ELR (cell line): ENCODE data around the gene ADAMTSL4.
"Not testable (repeated sequence)": the region's sequence is repeated elsewhere in the genome, so short reads cannot be mapped to it uniquely, and the experiment has no call there.

Source experiments
- DNase-seq: peaks from one replicate; pipeline ENCODE4 v3.0.0-alpha.2; 2015; ENCODE audit warnings: low read depth

ADAMTSL4 gene

DNA sequence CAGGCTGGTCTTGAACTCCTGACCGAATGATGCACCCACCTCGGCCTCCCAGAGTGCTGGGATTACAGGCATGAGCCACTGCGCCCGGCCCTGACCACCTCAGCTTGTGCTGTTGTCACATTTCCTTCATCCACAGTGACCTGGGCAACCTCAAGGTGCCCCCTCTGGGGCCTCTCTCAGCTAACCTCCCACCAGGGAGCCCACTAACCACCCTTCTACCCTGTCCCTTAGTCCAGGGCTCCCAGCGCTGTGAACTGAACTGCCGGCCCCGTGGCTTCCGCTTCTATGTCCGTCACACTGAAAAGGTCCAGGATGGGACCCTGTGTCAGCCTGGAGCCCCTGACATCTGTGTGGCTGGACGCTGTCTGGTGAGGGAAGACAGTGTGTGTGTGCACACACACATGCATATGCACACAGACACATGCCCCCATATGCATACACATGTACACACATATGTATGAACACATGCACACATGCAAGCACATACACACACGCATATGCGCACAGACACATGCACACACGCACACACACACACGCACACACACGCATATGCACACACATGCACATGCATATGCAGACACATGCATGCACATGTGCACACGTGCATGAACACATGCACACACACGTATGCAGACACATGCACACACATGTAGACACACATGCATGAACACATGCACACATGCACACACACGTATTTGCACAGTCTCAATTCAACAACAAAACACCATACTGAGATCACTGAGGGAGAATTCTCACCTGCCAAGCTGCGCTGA, 6.2 kb downstream of the ADAMTSL4 start:
- DNase-seq = no peak

DNA sequence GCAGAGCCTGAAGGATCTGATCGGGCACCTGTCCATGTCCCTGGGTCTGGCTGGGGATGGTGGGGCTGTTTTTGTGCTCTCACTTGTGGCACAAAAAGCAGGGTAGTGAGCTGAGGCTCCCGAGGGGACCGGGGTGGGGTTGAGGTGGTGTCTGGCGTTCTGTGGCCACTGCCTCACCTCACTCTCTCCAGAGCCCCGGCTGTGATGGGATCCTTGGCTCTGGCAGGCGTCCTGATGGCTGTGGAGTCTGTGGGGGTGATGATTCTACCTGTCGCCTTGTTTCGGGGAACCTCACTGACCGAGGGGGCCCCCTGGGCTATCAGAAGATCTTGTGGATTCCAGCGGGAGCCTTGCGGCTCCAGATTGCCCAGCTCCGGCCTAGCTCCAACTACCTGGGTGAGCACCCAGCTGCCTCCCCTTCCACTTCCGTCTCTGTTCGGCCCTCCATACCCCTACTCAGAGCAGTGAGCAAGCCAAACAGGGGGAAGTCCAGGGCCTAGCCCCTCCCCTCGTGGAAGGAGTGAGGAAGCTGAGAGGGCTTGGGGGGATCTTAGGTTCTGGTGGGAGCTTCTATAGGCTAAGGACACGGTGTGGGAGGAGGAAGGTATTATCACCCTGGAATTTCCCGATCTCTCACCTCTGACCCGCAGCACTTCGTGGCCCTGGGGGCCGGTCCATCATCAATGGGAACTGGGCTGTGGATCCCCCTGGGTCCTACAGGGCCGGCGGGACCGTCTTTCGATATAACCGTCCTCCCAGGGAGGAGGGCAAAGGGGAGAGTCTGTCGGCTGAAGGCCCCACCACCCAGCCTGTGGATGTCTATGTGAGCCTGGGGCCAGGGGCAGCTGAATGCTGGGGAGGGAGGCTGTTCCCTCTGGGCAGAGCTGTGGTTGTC, 7.0 kb downstream of the ADAMTSL4 start:
- no peak for DNase-seq

- DNase-seq = no peak
Measured at GRCh38 chr1:150557065-150557600, 7.9 kb downstream of the ADAMTSL4 start.

DNA sequence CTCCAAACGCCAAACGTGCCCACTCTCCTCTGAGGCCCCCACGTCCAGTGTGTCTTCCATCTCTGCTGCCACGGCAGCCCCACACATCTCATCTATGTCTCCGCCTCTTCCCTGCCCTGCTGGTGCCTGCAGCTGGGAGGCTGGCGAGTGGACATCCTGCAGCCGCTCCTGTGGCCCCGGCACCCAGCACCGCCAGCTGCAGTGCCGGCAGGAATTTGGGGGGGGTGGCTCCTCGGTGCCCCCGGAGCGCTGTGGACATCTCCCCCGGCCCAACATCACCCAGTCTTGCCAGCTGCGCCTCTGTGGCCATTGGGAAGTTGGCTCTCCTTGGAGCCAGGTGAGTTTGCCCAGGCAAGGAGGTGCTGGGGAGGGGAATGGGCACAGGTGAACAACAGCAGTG, 8.6 kb downstream of the ADAMTSL4 start:
- DNase-seq = no peak

DNA sequence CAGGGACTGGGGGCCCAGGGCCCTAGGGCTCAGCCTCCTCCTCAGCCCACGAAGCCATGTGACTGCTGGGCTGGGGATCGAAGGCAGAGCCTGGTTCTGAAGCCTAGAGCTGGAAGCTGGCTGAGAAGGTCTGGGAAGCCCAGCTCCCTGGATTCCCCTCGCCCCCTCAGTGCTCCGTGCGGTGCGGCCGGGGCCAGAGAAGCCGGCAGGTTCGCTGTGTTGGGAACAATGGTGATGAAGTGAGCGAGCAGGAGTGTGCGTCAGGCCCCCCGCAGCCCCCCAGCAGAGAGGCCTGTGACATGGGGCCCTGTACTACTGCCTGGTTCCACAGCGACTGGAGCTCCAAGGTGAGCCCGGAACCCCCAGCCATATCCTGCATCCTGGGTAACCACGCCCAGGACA, 9.1 kb downstream of the ADAMTSL4 start:
- no peak for DNase-seq

GRCh38 chr1:150558761-150559655, 9.8 kb downstream of the ADAMTSL4 start:
- no peak for DNase-seq

- DNase-seq = no peak
Measured at GRCh38 chr1:150559656-150560010, 10.4 kb downstream of the ADAMTSL4 start.

DNA sequence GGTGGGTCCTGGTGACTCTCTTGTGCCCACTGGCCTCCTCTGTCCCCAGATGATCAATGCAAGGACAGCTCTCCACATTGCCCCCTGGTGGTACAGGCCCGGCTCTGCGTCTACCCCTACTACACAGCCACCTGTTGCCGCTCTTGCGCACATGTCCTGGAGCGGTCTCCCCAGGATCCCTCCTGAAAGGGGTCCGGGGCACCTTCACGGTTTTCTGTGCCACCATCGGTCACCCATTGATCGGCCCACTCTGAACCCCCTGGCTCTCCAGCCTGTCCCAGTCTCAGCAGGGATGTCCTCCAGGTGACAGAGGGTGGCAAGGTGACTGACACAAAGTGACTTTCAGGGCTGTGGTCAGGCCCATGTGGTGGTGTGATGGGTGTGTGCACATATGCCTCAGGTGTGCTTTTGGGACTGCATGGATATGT, 10.8 kb downstream of the ADAMTSL4 start:
- peak; percentile 77 for DNase-seq

DNA sequence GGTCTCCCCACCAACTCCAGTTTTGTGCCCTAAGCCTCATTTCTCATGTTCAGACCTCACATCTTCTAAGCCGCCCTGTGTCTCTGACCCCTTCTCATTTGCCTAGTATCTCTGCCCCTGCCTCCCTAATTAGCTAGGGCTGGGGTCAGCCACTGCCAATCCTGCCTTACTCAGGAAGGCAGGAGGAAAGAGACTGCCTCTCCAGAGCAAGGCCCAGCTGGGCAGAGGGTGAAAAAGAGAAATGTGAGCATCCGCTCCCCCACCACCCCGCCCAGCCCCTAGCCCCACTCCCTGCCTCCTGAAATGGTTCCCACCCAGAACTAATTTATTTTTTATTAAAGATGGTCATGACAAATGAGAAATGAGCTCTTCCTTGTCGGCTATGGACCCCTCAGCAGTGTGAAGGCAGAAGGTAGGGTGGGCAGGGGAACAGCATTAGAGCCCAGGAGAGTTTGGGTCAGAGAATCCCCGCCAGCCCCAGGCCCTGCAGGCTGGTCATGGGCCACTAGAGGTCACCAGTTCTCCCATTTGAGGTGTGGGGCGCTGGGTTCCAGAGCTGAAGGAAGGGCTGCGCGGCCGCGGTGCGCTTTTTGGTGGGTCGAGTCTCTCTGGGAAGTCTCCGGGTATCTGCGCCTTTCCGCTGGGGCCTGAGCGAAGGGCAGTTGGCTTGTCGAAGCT, 11.5 kb downstream of the ADAMTSL4 start:
- DNase-seq = peak; percentile 92

- DNase-seq = peak; percentile 99
Measured at GRCh38 chr1:150561254-150561973, 12.2 kb downstream of the ADAMTSL4 start.

- DNase-seq = peak; percentile 93
Measured at GRCh38 chr1:150561974-150562445, 12.8 kb downstream of the ADAMTSL4 start.

GRCh38 chr1:150562446-150563339, 13.5 kb downstream of the ADAMTSL4 start:
- DNase-seq = peak; percentile 38

DNA sequence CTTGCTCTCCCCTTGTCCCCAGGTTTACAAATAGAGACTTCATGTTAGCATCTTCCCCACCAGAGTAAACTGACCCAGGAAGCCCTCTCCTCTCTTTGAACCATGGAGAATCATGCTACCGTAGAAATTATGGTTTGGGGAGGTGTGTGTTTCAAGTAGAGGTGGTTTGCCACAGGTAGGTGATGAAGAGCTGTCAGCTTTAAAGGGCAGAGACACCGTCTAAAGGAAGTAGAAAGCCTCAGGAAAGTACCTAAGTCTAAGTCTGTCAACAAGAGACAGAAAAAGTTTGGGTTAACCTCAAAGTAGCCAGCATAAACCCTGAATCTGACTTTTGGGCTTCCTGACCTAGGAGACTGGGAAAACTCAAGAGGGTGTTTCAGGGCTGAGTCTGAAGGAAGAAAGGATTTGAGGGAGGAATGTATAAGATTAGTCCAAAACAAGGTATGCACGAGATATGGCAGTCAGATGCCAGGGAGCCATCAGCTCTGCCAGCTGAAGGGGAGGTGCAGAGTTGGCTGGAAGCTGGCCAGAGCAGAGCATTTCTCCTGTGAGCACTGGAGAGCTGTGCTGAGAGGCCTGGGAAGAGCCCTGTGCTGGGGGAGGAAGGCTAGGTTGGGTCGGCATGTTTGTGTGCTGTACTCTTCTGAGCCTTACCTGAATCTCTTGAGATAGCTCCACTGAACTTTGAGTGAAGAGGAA, 14.3 kb downstream of the ADAMTSL4 start:
- DNase-seq = peak; percentile 43

DNA sequence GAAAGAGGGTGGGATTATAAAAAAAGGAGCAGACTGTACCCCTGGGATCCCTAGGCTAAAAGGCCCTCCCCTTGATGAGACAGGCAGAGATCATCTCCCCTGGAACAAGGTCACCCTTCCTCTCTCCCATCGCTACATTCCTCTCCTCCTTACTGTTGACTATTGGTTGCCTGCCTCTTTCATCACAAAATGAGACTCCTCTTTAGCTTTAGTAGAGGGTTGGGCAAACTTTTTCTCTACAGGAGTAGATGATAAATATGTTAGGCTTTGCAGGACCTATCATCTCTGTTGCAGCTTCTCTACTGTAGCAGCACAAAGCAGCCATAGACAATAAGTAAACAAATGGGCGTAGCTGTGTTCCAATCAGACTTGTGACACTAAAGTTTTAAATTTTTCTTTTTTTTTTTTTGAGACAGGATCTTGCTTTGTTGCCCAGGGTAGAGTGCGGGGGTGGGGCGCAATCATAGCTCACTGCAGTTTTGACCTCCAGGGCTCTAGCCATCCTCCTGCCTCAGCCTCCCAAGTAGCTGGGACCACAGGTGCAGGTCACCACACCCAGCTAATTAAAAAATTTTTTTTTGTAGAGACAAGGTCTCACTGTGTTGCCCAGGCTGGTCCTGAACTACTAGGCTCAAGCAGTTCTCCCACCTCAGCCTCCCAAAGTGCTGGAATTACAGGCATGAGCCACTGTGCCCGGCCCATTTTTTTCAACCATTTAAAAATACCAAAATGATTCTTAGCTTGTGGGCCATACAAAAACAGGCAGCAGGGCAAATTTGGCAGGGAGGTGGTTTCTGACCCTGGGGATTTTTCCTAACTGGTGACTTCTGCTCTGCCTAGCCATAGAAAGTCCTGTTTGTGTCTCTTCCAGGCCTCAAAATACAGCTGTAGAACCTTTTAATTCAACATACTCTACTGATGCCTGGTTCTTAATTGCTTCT, 15.1 kb downstream of the ADAMTSL4 start:
- DNase-seq = peak; percentile 60

DNA sequence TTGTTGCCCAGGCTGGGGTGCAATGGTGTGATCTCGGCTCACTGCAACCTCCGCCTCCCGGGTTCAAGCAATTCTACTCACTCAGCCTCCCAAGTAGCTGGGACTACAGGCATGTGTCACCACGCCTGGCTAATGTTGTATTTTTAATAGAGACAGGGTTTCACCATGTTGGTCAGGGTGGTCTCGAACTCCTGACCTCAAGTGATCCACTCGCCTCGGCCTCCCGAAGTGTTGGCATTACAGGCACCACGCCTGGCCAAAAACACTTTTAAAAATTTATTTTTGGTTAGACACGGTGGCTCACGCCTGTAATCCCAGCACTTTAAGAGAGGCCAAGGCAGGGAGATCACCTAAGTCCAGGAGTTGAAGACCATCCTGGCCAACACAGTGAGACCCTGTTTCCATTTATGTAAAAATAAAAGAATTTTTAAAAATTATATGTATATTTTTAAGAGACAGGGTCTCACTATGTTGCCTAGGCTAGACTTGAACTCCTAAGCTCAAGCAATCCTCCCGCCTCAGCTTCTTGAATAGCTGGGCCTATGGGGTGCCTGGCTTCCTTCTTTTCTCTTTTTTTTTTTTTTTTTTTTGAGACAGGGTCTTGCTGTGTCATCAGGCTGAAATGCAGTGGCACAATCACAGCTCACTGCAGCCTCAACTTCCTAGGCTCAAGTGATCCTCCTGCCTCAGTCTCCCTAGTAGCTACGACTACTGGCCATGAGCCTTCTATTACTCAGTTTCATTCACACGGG, 16.2 kb downstream of the ADAMTSL4 start:
- not testable (repeated sequence) for DNase-seq

GRCh38 chr1:150566589-150567340, 17.6 kb downstream of the ADAMTSL4 start:
- no peak for DNase-seq
